Measurements from ENCODE around the gene CDH4. TPM values are rescaled to one million over a fixed set of nuclear protein-coding genes. Genes with fewer than 3 reads are reported as not detected.

Gene CDH4
- total RNA-seq, 1 experiment from 2014 or later = 25.0 TPM

- no peaks in the 10 kb centered on the region for H3K27me3 Mint-ChIP-seq (ENCODE audit: insufficient read depth, unreplicated experiment)
Measured at GRCh38 chr20:61298661-61299060, 46.6 kb downstream of the CDH4 start.

GRCh38 chr20:61299104-61299503, 47.0 kb downstream of the CDH4 start:
- DNase-seq (ENCODE audit: unreplicated experiment) = no peak
- intact Hi-C loops (cut with micrococcal nuclease) = no loop called here
- no peak overlapping the region for H3K27ac Mint-ChIP-seq (ENCODE audit: low read depth, unreplicated experiment)
- no peak for TF ChIP-seq CTCF (IDR thresholded peaks at IDR 0.05; ENCODE audit: unreplicated experiment)
- POLR2A ChIA-PET = no interaction called here
- H3K9me3 Mint-ChIP-seq (ENCODE audit: unreplicated experiment) = no peaks in the 10 kb centered on the region
- H3K36me3 Mint-ChIP-seq (ENCODE audit: insufficient read depth, unreplicated experiment) = peaks cover 6% of the 10 kb centered on the region
- CTCF ChIA-PET = no interaction called here
- no peak overlapping the region for H3K4me3 Mint-ChIP-seq (ENCODE audit: unreplicated experiment)
- H3K27me3 Mint-ChIP-seq (ENCODE audit: insufficient read depth, unreplicated experiment) = no peaks in the 10 kb centered on the region
- no TSS peak for BruUV-seq (replicated peaks)
- H3K4me1 Mint-ChIP-seq (ENCODE audit: insufficient read depth, unreplicated experiment) = peaks cover 16% of the 10 kb centered on the region

More at GRCh38 chr20:61298661-61299060, 46.6 kb downstream of the CDH4 start:
- ChIA-PET POLR2A (no interaction called here), CTCF (no interaction called here)
- Mint-ChIP-seq H3K36me3 (ENCODE audit: insufficient read depth, unreplicated experiment) (peaks cover 6% of the 10 kb centered on the region), H3K27ac (ENCODE audit: low read depth, unreplicated experiment) (no peak overlapping the region), H3K9me3 (ENCODE audit: unreplicated experiment) (no peaks in the 10 kb centered on the region), H3K4me3 (ENCODE audit: unreplicated experiment) (no peak overlapping the region), H3K4me1 (ENCODE audit: insufficient read depth, unreplicated experiment) (peaks cover 16% of the 10 kb centered on the region)
- BruUV-seq (replicated peaks) = no TSS peak
- DNase-seq (ENCODE audit: unreplicated experiment) = no peak
- no peak for TF ChIP-seq CTCF (IDR thresholded peaks at IDR 0.05; ENCODE audit: unreplicated experiment)
- intact Hi-C loops (cut with micrococcal nuclease) = no loop called here

GRCh38 chr20:61299618-61300017, 47.6 kb downstream of the CDH4 start:
- CTCF ChIA-PET = no interaction called here
- H3K4me1 Mint-ChIP-seq (ENCODE audit: insufficient read depth, unreplicated experiment) = peaks cover 16% of the 10 kb centered on the region
- BruUV-seq (replicated peaks) = no TSS peak

GRCh38 chr20:61300293-61300692, 48.2 kb downstream of the CDH4 start:
- no peaks in the 10 kb centered on the region for H3K9me3 Mint-ChIP-seq (ENCODE audit: unreplicated experiment)
- ChIA-PET CTCF (interaction anchor here (0.6 kb wide), 1 partner anchor 395 kb away, joined by 3 read pairs; no protein-coding TSS in a partner anchor), POLR2A (no interaction called here)
- no TSS peak for BruUV-seq (replicated peaks)
- H3K4me3 Mint-ChIP-seq (ENCODE audit: unreplicated experiment) = no peak overlapping the region
- H3K36me3 Mint-ChIP-seq (ENCODE audit: insufficient read depth, unreplicated experiment) = peaks cover 6% of the 10 kb centered on the region
- peaks cover 10% of the 10 kb centered on the region for H3K4me1 Mint-ChIP-seq (ENCODE audit: insufficient read depth, unreplicated experiment)
- no peaks in the 10 kb centered on the region for H3K27me3 Mint-ChIP-seq (ENCODE audit: insufficient read depth, unreplicated experiment)
- no peak for DNase-seq (ENCODE audit: unreplicated experiment)
- no peak overlapping the region for H3K27ac Mint-ChIP-seq (ENCODE audit: low read depth, unreplicated experiment)
- no peak for TF ChIP-seq CTCF (IDR thresholded peaks at IDR 0.05; ENCODE audit: unreplicated experiment)
- intact Hi-C loops (cut with micrococcal nuclease) = no loop called here

More at GRCh38 chr20:61299618-61300017, 47.6 kb downstream of the CDH4 start:
- Mint-ChIP-seq H3K4me3 (ENCODE audit: unreplicated experiment) (no peak overlapping the region), H3K27ac (ENCODE audit: low read depth, unreplicated experiment) (no peak overlapping the region), H3K9me3 (ENCODE audit: unreplicated experiment) (no peaks in the 10 kb centered on the region), H3K36me3 (ENCODE audit: insufficient read depth, unreplicated experiment) (peaks cover 6% of the 10 kb centered on the region), H3K27me3 (ENCODE audit: insufficient read depth, unreplicated experiment) (no peaks in the 10 kb centered on the region)
- no peak for DNase-seq (ENCODE audit: unreplicated experiment)
- TF ChIP-seq CTCF (IDR thresholded peaks at IDR 0.05; ENCODE audit: unreplicated experiment) = no peak
- POLR2A ChIA-PET = no interaction called here
- intact Hi-C loops (cut with micrococcal nuclease) = no loop called here

All from MCF 10A (cell line).